NCI-H82 treated with DMSO at 0.1 percent for 48 hours (cell line): ENCODE measurements around the gene SOX5.
"Not testable (repeated sequence)": the region's sequence is repeated elsewhere in the genome, so short reads cannot be mapped to it uniquely, and the experiment has no call there.

ENCODE experiments used
- DNase-seq: peaks from one replicate; lab custom pipeline; 2025; ENCODE audit not compliant: unreplicated experiment; lab: John Stamatoyannopoulos, UW

The SOX5 gene

DNA sequence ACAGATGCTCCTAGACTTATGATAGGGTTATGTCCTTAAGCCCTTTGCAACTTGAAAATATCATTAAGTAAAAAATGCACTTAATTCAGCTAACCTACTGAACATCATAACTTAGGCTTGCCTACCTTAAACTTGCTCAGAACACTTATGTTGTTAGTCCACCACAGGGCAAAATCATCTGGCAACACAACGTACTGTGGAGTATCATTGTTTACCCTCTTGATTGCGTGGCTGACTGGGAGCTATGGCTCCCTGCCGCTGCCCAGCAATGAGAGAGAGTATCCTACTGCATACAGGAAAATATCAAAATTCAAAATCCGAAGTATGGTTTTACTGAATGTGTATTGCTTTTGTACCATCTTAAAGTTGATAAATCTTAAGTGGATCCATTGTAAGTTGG is 105.5 kb downstream of the SOX5 start:
- DNase-seq = no peak

DNA sequence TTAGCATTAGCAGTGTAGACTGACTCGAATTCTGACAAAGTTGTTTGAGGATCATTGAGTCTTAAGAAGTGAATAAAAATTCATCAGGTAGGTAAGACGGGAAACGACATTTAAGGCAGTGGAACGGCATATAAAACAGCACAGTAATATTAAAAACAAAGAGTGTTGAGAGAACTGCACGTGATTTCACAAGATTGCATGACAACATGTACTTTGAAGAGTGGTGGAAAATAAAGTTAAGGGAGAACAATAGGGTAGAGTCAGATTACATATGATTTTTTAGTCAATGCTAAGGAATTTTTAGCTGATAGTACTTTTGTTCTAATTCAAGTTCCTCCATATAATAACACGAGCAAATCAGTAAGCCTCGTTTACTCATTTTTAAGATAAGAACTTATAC is 115.4 kb downstream of the SOX5 start:
- no peak for DNase-seq

DNA sequence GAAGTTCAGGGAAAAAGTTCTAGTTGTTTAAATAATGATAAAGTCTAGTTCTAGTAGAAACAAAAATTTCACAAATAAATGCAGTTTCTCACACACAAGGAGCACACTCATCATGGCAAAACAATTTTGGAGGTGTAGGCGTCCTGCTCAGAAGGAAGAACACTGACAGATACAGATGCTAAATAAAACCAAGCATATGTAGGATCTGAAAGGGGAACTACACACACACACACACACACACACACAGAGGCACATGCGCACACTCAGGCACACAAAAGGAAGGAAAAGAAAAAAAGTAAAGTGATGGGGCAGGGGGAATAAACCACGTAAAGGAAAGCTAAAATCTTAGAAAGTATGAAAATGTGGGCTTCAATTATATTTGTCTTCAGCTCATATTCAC is 117.7 kb downstream of the SOX5 start:
- no peak for DNase-seq

DNA sequence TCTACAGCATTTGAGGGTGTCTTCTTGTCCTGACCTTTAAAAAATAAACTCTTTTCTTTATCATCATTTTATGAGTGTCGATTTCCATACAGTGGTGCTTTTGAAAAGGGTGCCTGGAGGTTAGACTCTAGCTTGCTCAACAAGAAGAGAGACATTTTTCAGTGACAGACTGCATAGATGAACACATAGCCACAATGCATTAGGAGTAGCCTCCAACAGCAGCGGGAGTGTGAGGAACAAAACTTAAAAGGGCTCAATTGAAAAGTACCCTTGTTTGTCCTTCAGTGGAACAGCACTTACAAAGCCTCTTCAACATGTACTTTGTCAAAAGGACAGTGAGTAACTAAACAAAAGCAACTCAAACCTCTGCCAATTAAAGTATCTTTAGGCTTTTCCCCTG is 119.3 kb downstream of the SOX5 start:
- DNase-seq = no peak

DNA sequence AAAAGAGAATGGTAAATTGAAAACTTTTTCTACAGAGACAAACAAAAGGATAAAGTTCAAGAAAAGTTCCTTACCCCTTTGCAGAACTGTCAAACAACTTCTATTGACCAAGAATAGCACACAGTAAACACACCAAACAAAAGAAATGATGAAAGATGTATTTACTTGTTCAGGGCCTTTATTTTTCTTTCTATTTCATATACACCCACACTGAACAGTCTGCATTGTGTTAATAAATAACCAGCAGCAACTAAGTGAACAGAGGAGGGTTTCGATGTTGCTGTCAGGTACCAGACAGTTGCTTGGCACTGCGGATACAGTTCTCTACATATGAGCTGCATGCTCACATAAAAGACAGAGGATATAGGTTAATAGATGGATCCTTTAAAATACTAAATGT is 122.1 kb downstream of the SOX5 start:
- no peak for DNase-seq

DNA sequence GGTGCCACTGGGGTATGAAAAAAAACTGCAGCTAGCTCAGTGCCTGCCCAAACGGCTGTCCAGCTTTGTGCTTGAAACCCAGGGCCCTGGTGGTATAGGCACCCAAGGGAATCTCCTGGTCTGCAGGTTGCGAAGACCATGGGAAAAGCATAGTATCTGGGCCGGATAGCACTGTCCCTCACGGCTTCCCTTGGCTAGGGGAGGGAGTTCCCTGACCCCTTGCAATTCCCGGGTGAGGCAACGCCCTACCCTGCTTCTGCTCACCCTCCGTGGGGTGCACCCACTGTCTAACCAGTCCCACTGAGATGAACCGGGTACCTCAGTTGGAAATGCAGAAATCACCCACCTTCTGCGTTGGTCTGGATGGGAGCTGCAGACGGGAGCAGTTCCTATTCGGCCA is 124.3 kb downstream of the SOX5 start:
- not testable (repeated sequence) for DNase-seq

DNA sequence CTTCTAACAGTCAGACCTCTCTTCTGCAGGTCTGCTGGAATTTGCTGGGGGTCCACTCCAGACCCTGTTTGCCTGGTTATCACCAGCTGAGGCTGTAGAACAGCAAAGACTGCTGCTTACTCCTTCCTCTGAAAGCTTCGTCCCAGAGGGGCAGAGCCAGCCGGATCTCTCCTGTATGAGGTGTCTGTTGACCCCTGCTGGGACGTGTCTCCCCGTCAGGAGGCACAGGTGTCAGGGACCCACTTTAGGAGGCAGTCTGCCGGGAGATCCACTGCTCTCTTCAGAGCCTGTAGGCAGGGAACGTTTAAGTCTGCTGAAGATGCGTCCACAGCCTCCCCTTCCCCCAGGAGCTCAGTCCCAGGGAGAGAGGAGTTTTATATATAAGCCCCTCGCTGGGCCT is 125.1 kb downstream of the SOX5 start:
- no peak for DNase-seq

DNA sequence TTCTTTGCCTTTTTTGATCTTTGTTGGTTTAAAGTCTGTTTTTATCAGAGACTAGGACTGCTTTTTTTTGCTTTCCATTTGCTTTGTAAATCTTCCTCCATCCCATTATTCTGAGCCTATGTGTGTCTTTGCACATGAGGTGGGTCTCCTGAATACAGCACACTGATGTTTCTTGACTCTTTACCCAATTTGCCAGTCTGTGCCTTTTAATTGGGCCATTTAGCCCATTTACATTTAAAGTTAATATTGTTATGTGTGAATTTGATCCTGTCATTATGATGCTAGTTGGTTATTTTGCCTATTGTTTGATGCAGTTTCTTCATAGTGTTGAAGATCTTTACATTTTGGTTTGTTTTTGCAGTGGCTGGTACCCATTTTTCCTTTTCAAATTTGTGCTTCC is 126.6 kb downstream of the SOX5 start:
- DNase-seq = not testable (repeated sequence)

DNA sequence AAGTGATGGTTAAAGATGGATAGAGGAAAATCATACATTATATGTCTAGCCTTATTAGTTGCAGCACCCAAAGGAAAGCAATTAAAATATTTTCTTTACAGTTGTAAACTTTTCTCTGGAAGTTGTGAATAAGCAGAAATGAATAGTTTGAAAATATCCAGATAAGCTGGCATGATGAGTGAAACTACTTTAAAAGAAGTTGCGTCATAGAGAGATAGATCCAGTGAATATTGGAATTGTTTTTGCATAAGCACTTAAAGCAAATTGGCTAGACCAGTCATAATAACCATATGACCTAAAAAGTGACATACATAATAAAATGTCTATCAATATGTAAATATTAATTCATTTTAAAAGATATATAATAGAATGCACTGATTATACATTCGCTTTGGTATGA is 132.1 kb downstream of the SOX5 start:
- DNase-seq = no peak

DNA sequence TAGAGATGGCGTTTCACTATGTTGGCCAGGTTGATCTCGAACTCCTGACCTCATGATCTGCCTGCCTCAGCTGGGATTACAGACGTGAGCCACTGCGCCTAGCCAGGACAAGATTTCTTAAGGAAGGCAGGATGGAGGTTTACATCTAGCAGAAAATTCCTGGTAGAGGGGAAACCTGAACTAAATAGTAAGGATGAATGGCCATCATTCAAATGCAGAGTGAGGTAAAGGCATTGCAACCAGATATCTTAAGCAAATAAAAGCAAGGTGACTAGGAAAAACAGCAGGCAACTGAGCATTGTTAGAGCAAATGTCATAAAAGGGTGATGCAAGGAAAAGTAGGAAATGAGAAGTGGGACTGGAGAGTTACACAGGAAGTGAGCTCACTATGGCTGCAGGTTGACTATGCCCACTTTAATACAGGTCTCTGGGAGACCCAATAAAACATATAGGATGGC is 133.0 kb downstream of the SOX5 start:
- no peak for DNase-seq

DNA sequence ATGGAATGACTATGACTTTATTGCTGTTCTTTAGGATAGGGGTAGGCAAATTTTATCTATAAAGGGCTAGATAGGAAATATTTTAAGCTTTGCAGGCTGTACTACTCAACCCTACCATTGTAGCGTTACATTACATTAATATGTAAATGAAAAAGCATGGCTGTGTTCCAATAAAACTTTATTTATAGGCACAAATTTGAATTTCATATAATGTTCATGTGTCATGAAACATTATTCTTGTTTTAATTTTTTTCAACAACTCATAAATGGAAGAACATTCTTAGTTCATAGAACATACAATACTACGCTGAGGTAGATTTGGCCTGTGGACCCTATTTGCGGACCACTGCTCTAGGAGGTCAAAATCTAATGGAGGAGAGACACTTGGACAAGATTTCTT is 133.7 kb downstream of the SOX5 start:
- DNase-seq = no peak

DNA sequence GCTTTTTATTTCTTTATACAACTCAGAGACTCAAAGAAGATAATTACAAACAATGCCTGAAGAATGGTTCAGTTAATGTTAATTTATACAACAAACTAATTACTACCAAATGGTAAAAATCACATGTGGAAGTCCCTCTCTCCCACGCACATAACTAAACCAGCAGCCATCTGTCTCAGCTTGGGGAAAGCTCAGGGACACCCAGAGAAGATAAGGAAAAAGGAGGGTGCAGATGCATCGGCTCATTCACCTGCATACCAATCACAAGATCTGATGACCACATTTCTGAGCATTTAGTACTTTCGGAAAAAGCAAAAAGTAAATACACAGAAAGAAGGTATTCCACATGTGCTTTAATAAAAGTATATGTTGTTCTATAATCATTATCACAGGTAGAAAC is 136.3 kb downstream of the SOX5 start:
- no peak for DNase-seq

DNA sequence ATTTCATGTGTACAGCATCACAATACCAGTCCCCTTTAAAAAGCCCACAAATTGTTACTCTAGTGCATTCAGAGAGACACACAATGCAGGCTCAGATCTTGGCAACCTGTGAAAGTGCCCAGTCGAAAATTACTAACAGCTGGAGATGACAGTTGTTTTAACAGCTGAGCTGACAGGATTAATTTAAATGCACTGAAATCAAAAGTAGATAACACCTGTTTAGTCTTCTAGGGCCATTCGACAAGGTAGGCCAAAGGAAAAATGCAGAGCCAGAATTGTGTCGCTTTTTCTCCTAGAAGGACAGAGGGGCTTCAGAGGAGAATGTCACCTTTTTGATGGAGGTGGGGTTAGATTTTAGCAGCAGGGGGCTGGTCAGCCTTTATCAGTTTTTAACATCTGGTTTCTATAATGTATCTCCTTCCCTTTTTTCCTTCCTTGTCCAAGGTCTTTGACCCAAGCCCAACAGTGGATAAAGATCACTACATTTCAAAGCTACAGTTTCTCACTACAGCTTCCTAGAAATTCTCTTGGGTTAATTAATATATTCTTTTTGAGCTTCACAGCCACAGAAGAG is 139.1 kb downstream of the SOX5 start:
- peak; percentile 55 for DNase-seq

DNA sequence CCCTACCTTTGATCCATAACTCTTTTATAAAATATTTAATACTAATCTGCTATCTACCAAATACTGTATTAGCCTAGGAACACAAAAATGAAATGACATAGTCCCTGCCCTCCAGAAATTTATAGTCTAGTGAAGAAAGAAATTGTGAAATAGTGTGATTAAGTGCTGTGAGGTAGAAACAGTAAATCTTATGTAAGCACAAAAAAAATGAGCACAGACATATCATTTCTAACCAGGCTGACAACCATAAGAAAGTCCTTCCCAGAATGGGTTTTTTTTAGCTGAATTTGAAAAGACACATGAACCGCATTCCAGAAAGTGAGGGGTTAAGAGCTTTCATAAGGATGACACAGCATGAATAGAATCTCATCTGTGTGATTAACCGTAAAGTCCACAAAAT is 145.9 kb downstream of the SOX5 start:
- no peak for DNase-seq

DNA sequence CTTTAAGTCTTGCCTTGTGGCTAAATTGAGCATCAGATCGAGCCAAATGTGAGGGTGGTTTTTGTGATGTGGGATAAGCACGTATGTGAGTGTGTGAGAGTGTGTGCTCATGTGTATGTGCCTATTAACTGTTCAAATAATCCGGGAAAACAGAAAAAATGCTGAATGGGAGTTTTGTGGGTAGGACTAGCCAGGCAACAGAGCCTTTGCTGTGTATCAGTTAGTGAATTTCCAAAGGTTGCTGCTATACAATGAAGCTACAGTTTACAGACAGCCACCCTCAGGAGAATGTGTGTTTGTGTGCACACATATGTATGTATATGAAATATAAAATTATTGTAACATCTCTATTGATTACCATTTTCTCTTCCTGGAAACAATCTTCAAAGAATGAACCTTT is 154.0 kb downstream of the SOX5 start:
- DNase-seq = no peak

DNA sequence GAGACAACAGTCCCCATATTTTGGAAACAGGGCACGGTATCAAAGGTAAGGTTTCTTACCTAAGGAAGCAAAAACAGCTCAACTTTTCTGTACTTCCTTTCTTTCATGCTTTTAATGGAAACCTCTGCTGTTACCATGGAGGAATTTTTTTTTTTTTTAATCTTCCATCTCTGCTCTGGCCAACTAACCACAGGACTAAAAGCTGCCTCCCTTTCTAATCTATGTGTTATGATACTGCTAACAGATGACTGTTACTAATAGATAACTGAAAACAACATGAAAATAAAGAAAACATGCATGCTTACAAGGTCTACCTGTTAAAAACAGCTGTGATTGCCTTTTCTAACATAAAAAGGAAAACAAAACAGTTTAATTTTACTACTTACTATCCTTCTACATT is 168.4 kb downstream of the SOX5 start:
- DNase-seq = no peak

DNA sequence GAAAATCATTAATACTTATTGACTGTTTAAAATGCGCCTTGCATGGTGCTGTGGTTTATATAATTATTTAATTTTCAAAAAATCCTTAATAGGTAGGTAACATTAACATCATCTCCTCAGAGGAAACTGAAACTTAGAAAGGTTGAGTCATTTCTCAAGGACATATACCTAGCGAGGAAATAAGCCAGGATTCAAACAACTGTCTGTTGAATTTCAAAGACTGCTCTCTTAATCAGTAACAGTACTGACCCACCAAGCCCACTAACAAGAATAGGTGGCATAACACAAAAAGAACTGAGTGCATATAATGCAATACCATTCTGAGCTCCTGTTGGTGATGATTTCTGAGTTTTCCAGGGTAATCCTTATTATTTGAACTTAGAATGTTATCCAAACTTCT is 174.3 kb downstream of the SOX5 start:
- DNase-seq = no peak

DNA sequence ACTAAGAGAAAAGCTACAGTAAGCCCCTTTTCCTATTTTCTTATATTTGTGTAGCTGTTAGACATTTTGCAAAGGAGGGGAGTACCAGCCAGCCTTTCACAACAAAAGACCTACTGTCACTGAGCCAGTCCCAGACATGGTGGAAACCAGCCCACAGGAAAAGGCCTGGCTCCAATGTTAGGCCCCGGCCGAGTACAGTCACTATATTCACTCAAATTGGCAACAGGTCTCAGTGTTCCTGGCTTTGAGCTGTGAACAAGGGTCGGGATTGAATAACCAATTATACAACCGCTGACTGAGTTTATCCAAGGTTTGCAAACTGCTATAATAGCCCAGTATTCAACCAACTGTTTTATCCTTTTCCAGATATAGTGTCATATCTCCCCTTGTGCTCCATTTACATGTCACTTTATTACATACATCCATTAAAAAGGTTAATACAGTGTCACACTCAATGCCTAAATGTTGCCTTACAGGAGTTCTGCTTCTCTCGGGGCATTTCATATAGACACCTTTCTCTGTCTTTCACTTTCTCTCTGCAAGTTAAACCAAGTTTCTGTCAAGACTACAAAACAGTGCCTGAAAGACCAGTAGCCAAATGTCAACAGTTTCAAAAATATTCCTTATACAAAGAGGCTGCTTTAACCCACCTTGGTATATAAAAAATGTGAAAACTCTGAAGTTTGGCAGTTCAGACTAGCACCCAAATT is 178.1 kb downstream of the SOX5 start:
- DNase-seq = no peak

DNA sequence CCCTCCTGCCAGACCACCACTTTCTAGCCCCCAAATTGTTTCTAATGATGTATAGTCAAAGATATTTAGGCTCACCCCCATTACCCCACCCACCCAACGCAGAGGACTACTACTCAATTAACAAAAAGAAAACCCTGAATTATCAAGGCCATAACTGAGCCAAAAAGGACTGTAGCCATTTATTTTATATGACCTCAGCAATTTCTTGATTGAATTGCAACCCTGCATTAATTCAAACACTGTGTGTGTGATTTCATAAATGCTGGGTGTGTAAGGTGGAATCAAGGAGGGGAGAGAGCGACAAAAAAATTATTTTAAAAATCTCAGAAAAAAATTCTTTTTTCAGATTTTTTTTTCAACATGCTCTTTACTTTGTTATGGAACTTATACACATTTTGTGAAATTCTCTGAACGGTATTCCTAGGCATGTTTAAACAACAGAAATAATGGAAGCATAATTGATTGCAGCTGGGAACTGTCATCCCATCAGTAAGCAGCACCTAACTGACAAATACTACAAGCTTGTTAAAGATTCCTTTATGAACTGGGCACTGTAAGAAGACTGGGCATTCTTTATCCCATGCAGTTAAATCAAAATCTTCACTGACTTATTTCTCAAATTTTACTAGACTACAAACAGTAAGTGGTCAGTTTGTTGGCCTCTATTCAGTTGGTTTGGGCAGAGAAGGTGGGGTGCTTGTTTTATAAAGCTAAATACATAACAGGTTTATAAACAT is 179.1 kb downstream of the SOX5 start:
- no peak for DNase-seq

DNA sequence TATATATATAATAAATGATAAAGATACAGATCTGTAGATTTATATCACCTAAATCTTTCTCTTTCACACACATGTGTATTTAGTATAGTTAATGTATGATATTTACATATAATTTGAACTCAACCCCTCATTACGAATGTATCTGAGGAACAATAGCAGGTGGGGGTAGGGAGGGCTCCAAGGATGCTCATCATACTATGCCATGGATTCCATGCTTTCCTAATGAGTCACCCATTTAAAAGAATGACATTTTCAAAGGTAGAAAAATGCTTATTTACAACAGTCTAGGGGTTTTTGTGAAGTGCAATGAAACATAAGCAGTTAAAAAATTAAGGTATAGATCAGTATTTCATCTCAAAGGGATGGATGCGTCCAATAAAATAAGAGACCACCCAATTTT is 181.6 kb downstream of the SOX5 start:
- DNase-seq = no peak

DNA sequence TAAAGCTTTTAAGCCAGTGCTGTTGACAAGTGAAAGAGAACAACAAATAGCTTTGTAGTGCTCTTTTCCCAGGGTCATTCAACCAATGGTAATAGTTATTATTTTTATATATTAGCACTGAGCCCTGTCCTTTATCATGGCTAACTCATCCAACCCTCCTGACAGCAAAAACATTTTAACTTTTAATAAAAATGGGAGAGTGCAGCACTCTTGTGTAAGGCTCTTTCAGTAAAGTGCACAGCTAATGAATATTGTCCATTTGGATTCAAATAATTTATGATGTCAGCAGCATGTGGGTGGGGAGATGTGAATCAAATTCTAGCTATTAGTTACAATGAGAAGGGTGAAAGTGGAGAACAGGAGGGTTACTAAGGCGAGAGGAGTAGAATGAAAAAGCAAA is 185.7 kb downstream of the SOX5 start:
- DNase-seq = no peak

DNA sequence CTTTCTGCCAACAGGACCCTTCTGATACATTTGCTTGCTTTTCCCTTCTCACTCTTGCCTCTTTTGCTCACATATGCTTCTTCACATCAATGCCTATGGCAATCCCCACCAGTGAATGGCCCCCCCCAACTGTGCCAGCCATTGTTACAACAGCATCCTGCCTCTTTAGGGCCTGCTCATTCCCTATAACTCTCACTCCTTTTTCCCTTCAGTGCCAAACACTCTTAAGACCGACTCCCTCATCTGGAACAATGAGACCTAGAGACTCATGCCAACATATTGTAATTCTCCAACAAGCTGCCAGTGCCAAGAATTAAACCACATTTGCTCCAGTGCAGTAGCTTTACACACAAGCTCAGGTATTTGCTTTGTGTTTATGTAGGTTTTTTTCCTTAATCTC is 189.0 kb downstream of the SOX5 start:
- DNase-seq = no peak
